IMR-90 (cell line): ENCODE measurements around the gene ADAMTS6.

ENCODE experiments used
- CEBPB ChIP-seq: IDR thresholded peaks from 2 replicates; pipeline ENCODE4 v1.6.1; 2012; ENCODE audit warnings: low read depth, low read length, improper control_type of control experiment
- CTCF ChIP-seq: conservative IDR thresholded peaks from 2 replicates; pipeline ENCODE4 v1.5.1; 2012; ENCODE audit warnings: mild to moderate bottlenecking, low read depth, low read length, improper control_type of control experiment
- POLR2A ChIP-seq: IDR thresholded peaks from 2 replicates; pipeline ENCODE4 v1.6.1; 2012; ENCODE audit warnings: mild to moderate bottlenecking, low read depth, low read length

GRCh38 chr5:65247594-65247993 lies 234.1 kb downstream of the ADAMTS6 start:
- TF ChIP-seq CTCF, result no peak
- TF ChIP-seq CEBPB, result peak; percentile 73
- no peak for TF ChIP-seq POLR2A
